IMR-90 (cell line): ENCODE results near the gene C11orf86. TPM values are rescaled to one million over a fixed set of nuclear protein-coding genes. Genes with fewer than 3 reads are reported as not detected.

Experiments used
- ATAC-seq: fragments of 200-7000 bp; cut with Tn5 transposase; 2 replicates; pipeline ENCODE4 v1.9.1; 2020; ENCODE audit warnings: low read depth, mild to moderate bottlenecking, moderate library complexity
- BruUV-seq: library from RNA; stranded (reverse); fragments of 400-500 nt; replicated peaks from 2 replicates; lab custom pipeline; 2021; lab: Mats Ljungman, UMichigan
- CTCF ChIA-PET: fragments of 300-600 bp; formaldehyde crosslinking; extraction: SDS; loops from one replicate; lab custom pipeline; 2021; ENCODE audit warnings: antibody characterized with exemption; lab: Yijun Ruan, JAX
- POLR2A ChIA-PET: fragments of 300-600 bp; sonication (Branson Sonifier 250); formaldehyde crosslinking; loops from one replicate; lab custom pipeline; 2022; ENCODE audit warnings: antibody characterized with exemption; ENCODE audit not compliant: unreplicated experiment; lab: Charles Lee
- DNase-seq: peaks from one replicate; pipeline ENCODE4 v3.0.0; 2013
- H2AFZ ChIP-seq: replicated peaks from 2 replicates; pipeline ENCODE3; 2013; ENCODE audit warnings: low read length, mild to moderate bottlenecking; ENCODE audit not compliant: poor library complexity
- H2AK5ac ChIP-seq: 2 replicates; pipeline ENCODE4 v1.6.1; 2013; ENCODE audit warnings: low read depth, low read length, inconsistent platforms
- H2AK9ac ChIP-seq: replicated peaks from 2 replicates; pipeline ENCODE3; 2013; ENCODE audit warnings: mild to moderate bottlenecking, low read depth, low read length, moderate library complexity; ENCODE audit not compliant: poor library complexity
- H2BK120ac ChIP-seq: 2 replicates; pipeline ENCODE4 v1.6.1; 2013; ENCODE audit warnings: low read depth, low read length, inconsistent platforms
- H2BK15ac ChIP-seq: 3 replicates; pipeline ENCODE4 v1.6.1; 2013; ENCODE audit warnings: low read depth, low read length, inconsistent platforms
- H2BK20ac ChIP-seq: 2 replicates; pipeline ENCODE4 v1.6.1; 2013; ENCODE audit warnings: low read depth, mild to moderate bottlenecking, inconsistent platforms, low read length, moderate library complexity
- H2BK5ac ChIP-seq: 2 replicates; pipeline ENCODE4 v1.6.1; 2013; ENCODE audit warnings: mild to moderate bottlenecking, low read depth, low read length, inconsistent platforms; ENCODE audit not compliant: poor library complexity, severe bottlenecking
- H3K14ac ChIP-seq: replicated peaks from 2 replicates; pipeline ENCODE4 v1.6.1; 2013; ENCODE audit warnings: low read depth, low read length, inconsistent platforms
- H3K18ac ChIP-seq: 2 replicates; pipeline ENCODE4 v1.6.1; 2013; ENCODE audit warnings: low read depth, low read length, control low read depth
- H3K23ac ChIP-seq: 2 replicates; pipeline ENCODE4 v1.6.1; 2013; ENCODE audit warnings: low read depth, low read length, inconsistent platforms
- H3K27ac ChIP-seq: 2 replicates; pipeline ENCODE4 v1.5.1; 2013; ENCODE audit warnings: mild to moderate bottlenecking, control low read depth, low read length; ENCODE audit not compliant: insufficient read depth
- H3K27me3 ChIP-seq: 2 replicates; pipeline ENCODE4 v1.6.1; 2013; ENCODE audit warnings: low read length; ENCODE audit not compliant: control insufficient read depth, insufficient read depth
- H3K36me3 ChIP-seq: 2 replicates; pipeline ENCODE4 v1.6.1; 2013; ENCODE audit warnings: low read length, mixed read lengths; ENCODE audit not compliant: control insufficient read depth, insufficient read depth
- H3K4ac ChIP-seq: 2 replicates; pipeline ENCODE4 v1.6.1; 2013; ENCODE audit warnings: low read depth, low read length, inconsistent platforms
- H3K4me1 ChIP-seq: 2 replicates; pipeline ENCODE4 v1.6.1; 2013; ENCODE audit warnings: low read length, mixed read lengths; ENCODE audit not compliant: control insufficient read depth, insufficient read depth
- H3K4me2 ChIP-seq: 2 replicates; pipeline ENCODE4 v1.6.1; 2013; ENCODE audit warnings: low read depth, mild to moderate bottlenecking, control low read depth, low read length, moderate library complexity
- H3K4me3 ChIP-seq: 2 replicates; pipeline ENCODE4 v1.5.1; 2013; ENCODE audit warnings: low read depth, mild to moderate bottlenecking, control low read depth, low read length, moderate library complexity; ENCODE audit not compliant: insufficient read depth
- H3K56ac ChIP-seq: 2 replicates; pipeline ENCODE4 v1.6.1; 2013; ENCODE audit warnings: low read length, inconsistent platforms; ENCODE audit not compliant: insufficient read depth; ENCODE audit errors: extremely low read depth
- H3K79me1 ChIP-seq, 2 experiments: 2 replicates each; pipeline ENCODE4 v1.6.1; 2013; ENCODE audit warnings: low read length in 2 of 2, inconsistent platforms in 1 of 2, low read depth in 1 of 2
- H3K9ac ChIP-seq: 2 replicates; pipeline ENCODE4 v1.6.1; 2013; ENCODE audit warnings: low read depth, low read length, control low read depth
- H3K9me1 ChIP-seq: 2 replicates; pipeline ENCODE4 v1.6.1; 2013; ENCODE audit warnings: low read length, inconsistent platforms; ENCODE audit not compliant: insufficient read depth
- H3K9me3 ChIP-seq: 2 replicates; pipeline ENCODE4 v1.6.1; 2013; ENCODE audit warnings: low read length; ENCODE audit not compliant: control insufficient read depth, insufficient read depth
- H4K20me1 ChIP-seq: 2 replicates; pipeline ENCODE4 v1.6.1; 2013; ENCODE audit warnings: low read length, inconsistent platforms; ENCODE audit not compliant: insufficient read depth
- H4K5ac ChIP-seq: 2 replicates; pipeline ENCODE4 v1.6.1; 2013; ENCODE audit warnings: mild to moderate bottlenecking, low read depth, low read length, control low read depth
- H4K8ac ChIP-seq, 2 experiments: 2 replicates each; pipeline ENCODE4 v1.6.1; 2013; ENCODE audit warnings: low read depth in 2 of 2, low read length in 2 of 2, control low read depth in 1 of 2, inconsistent platforms in 1 of 2
- H4K91ac ChIP-seq: 2 replicates; pipeline ENCODE4 v1.6.1; 2013; ENCODE audit warnings: low read depth, low read length, inconsistent platforms; ENCODE audit not compliant: insufficient read depth
- BHLHE40 ChIP-seq: fragments of 150-350 bp; IDR thresholded peaks from 2 replicates; pipeline ENCODE4 v1.6.1; 2016; ENCODE audit warnings: mild to moderate bottlenecking, low read depth, low read length
- CEBPB ChIP-seq: IDR thresholded peaks from 2 replicates; pipeline ENCODE4 v1.6.1; 2012; ENCODE audit warnings: low read depth, low read length, improper control_type of control experiment
- CHD1 ChIP-seq: IDR thresholded peaks from 2 replicates; pipeline ENCODE4 v1.6.1; 2012; ENCODE audit warnings: low read depth, low read length, improper control_type of control experiment
- FOS ChIP-seq: fragments of 150-350 bp; IDR thresholded peaks from 2 replicates; pipeline ENCODE4 v1.6.1; 2016; ENCODE audit warnings: low read depth, low read length
- MXI1 ChIP-seq: IDR thresholded peaks from 2 replicates; pipeline ENCODE4 v1.6.1; 2012; ENCODE audit warnings: low read depth, mild to moderate bottlenecking, low read length, moderate library complexity, borderline replicate concordance
- NFE2L2 ChIP-seq: fragments of 150-350 bp; IDR thresholded peaks from 2 replicates; pipeline ENCODE4 v1.6.1; 2016; ENCODE audit warnings: low read depth, mild to moderate bottlenecking, low read length
- RAD21 ChIP-seq: IDR thresholded peaks from 2 replicates; pipeline ENCODE4 v1.6.1; 2012; ENCODE audit warnings: low read length, improper control_type of control experiment
- RFX5 ChIP-seq: IDR thresholded peaks from 2 replicates; pipeline ENCODE4 v1.8.0; 2012; ENCODE audit warnings: low read depth, mild to moderate bottlenecking, low read length, moderate library complexity
- WGBS, 2 experiments: methylation state at CpG; one replicate each; pipeline versions ENCODE4 v1.1.5 to v1.1.7; 2013; ENCODE audit warnings: missing lambda C conversion rate in 2 of 2; ENCODE audit not compliant: insufficient read length in 1 of 2; ENCODE audit errors: extremely low coverage in 2 of 2; 5-methylcytosine and 5-hydroxymethylcytosine counted together
- dilution Hi-C: fragments of 300-500 bp; cut with HindIII; formaldehyde crosslinking; loops from one replicate; pipeline ENCODE4 v1.14.3; 2018; ENCODE audit warnings: low sequenced_read_pairs; ENCODE audit not compliant: unreplicated experiment
- in situ Hi-C: fragments of 300-500 bp; cut with MboI; formaldehyde crosslinking; loops from 3 replicates; pipeline ENCODE4 v1.14.3; 2019; ENCODE audit warnings: low sequenced_read_pairs, inconsistent platforms, mixed read lengths
- intact Hi-C: fragments of 100-400 bp; cut with micrococcal nuclease; formaldehyde crosslinking; loops from 2 replicates; pipeline ENCODE4 v1.10.0; 2022
- polyA plus RNA-seq, 3 experiments: library from polyadenylated mRNA; depleted of rRNA; stranded (reverse); fragments of >200 nt; gene quantifications; 2 replicates each; pipeline ENCODE4 v1.2.3, GENCODE V29; 2012; ENCODE audit warnings: low replicate concordance in 1 of 3
- total RNA-seq: library from RNA; depleted of rRNA; stranded (reverse); fragments of >200 nt; gene quantifications from 2 replicates; pipeline ENCODE4 v1.2.3, GENCODE V29; 2012
- TF ChIP-seq, protein P1 (sequence below): fragments of 150-350 bp; IDR thresholded peaks from 2 replicates; pipeline ENCODE4 v1.6.1; 2016; ENCODE audit warnings: low read depth, mild to moderate bottlenecking, low read length, moderate library complexity, borderline replicate concordance
- TF ChIP-seq, protein P2 (sequence below): fragments of 150-350 bp; IDR thresholded peaks from 2 replicates; pipeline ENCODE4 v1.6.1; 2017; ENCODE audit warnings: mild to moderate bottlenecking, antibody characterized with exemption, low read length, low read depth
- TF ChIP-seq, protein P3 (sequence below): conservative IDR thresholded peaks from 2 replicates; pipeline ENCODE4 v1.5.1; 2012; ENCODE audit warnings: mild to moderate bottlenecking, low read depth, low read length, improper control_type of control experiment

C11orf86 gene
- total and polyA plus RNA-seq, 2 of the 4 experiments (the other 2 are of a cell fraction) = not detected

DNA sequence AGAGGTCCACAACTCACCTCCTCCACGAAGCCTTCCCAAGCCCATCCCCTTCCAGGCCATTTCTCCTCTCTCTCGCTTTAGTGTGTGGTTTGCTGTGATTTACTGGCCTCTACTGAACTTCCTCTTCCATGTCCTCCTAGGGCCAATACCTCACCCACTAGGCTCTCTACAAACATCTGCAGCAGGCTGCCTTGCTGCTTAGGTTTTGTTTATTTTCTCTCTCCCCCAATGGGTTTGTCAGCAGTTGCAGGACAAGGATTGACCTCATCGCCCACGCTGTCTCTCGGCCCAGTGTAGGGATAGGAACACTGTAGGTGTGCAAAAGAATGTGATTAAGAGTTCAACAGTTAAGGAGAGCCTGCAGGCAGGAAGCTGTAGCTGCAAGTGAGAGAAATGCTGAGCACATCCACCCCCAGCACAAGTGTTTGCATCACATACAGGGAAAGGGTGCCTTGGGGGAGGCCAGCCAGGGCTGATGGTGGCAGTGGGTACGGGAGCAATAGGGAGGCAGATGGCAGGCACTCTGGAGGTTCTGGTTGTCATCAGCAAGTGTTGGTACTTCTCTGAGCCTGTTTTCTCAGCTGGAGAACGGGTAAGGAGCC, 18.3 kb upstream of the C11orf86 start (continued):
- TF ChIP-seq, protein P1, sequence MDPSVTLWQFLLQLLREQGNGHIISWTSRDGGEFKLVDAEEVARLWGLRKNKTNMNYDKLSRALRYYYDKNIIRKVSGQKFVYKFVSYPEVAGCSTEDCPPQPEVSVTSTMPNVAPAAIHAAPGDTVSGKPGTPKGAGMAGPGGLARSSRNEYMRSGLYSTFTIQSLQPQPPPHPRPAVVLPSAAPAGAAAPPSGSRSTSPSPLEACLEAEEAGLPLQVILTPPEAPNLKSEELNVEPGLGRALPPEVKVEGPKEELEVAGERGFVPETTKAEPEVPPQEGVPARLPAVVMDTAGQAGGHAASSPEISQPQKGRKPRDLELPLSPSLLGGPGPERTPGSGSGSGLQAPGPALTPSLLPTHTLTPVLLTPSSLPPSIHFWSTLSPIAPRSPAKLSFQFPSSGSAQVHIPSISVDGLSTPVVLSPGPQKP = no peak
- TF ChIP-seq FOS = peak; percentile 34; the same call in 1 of the 2 replicates

DNA sequence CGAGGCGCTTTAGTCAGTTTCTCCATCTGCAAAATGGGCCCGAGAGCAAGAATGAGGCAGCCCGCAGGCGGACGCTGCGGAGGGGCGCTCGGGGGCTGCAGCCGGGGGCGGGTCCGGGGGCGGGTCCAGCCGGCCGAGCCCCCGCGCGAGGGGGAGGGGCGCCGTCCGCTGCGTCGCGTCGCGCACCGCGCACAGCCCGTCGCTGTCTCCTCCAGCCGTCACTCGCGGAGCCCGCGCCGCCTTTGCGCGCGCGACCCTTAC, 17.2 kb upstream of the C11orf86 start:
- H2AFZ ChIP-seq = peak overlapping the region; percentile 98
- peak; percentile 33 for ATAC-seq
- intact Hi-C loops = loop anchor here (2.0 to 5.0 kb wide), 2 partner anchors 75 to 76 kb away; no protein-coding TSS in a partner anchor
- TF ChIP-seq, protein P2, sequence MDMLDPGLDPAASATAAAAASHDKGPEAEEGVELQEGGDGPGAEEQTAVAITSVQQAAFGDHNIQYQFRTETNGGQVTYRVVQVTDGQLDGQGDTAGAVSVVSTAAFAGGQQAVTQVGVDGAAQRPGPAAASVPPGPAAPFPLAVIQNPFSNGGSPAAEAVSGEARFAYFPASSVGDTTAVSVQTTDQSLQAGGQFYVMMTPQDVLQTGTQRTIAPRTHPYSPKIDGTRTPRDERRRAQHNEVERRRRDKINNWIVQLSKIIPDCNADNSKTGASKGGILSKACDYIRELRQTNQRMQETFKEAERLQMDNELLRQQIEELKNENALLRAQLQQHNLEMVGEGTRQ = no peak
- TF ChIP-seq RFX5 (no peak), MXI1 (no peak), FOS (no peak), CHD1 (no peak), NFE2L2 (no peak), BHLHE40 (no peak), RAD21 (no peak), CEBPB (no peak)
- TF ChIP-seq, protein P3, sequence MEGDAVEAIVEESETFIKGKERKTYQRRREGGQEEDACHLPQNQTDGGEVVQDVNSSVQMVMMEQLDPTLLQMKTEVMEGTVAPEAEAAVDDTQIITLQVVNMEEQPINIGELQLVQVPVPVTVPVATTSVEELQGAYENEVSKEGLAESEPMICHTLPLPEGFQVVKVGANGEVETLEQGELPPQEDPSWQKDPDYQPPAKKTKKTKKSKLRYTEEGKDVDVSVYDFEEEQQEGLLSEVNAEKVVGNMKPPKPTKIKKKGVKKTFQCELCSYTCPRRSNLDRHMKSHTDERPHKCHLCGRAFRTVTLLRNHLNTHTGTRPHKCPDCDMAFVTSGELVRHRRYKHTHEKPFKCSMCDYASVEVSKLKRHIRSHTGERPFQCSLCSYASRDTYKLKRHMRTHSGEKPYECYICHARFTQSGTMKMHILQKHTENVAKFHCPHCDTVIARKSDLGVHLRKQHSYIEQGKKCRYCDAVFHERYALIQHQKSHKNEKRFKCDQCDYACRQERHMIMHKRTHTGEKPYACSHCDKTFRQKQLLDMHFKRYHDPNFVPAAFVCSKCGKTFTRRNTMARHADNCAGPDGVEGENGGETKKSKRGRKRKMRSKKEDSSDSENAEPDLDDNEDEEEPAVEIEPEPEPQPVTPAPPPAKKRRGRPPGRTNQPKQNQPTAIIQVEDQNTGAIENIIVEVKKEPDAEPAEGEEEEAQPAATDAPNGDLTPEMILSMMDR = no peak

More for the DNA sequence above, 17.2 kb upstream of the C11orf86 start:
- dilution Hi-C loops (no loop called here), in situ Hi-C loops (no loop called here)
- peak overlapping the region; percentile 3 to 65; a peak in 2 of 4 replicates for H4K8ac ChIP-seq
- no peak overlapping the region; the same call in 1 of the 2 replicates for H4K91ac ChIP-seq
- peak overlapping the region; percentile 57 for H3K9ac ChIP-seq
- no peak overlapping the region for H3K23ac ChIP-seq
- peaks cover 0 to 29% of the 10 kb centered on the region in 2 experiments; a peak in 3 of 4 replicates for H3K79me1 ChIP-seq
- H3K4me1 ChIP-seq = peaks cover 16% of the 10 kb centered on the region
- POLR2A ChIA-PET = no interaction called here
- CTCF ChIA-PET = interaction anchor here (1.5 kb wide), 1 partner anchor 68 kb away, joined by 4 read pairs; no protein-coding TSS in a partner anchor
- H2BK5ac ChIP-seq = peak overlapping the region; percentile 51
- H4K20me1 ChIP-seq = peaks cover 5% of the 10 kb centered on the region; the same call in 1 of the 2 replicates
- peak overlapping the region; percentile 93 for H3K4me2 ChIP-seq
- peaks cover 14% of the 10 kb centered on the region for H3K9me1 ChIP-seq
- peak overlapping the region; percentile 73 for H3K4me3 ChIP-seq
- H3K56ac ChIP-seq = no peak overlapping the region
- peak overlapping the region; percentile 24; the same call in 1 of the 3 replicates for H2BK15ac ChIP-seq
- DNase-seq = no peak
- BruUV-seq = no TSS peak
- H3K27ac ChIP-seq = peak overlapping the region; percentile 68
- H3K4ac ChIP-seq = peak overlapping the region; percentile 86; the same call in 1 of the 2 replicates
- H3K18ac ChIP-seq = peak overlapping the region; percentile 85; the same call in 1 of the 2 replicates
- peaks cover 4% of the 10 kb centered on the region; the same call in 1 of the 2 replicates for H3K36me3 ChIP-seq
- H2AK9ac ChIP-seq = peak overlapping the region; percentile 60
- no peaks in the 10 kb centered on the region for H3K9me3 ChIP-seq
- no peak overlapping the region for H2BK20ac ChIP-seq
- no peaks in the 10 kb centered on the region for H3K27me3 ChIP-seq
- 0% methylated on average over 16 of the region's 40 CpGs; no CpG with 5 or more reads in 1 of the 2 experiments for WGBS, 2 experiments
- H2AK5ac ChIP-seq = peak overlapping the region; percentile 41; the same call in 1 of the 2 replicates
- peak overlapping the region; percentile 79 for H4K5ac ChIP-seq
- peak overlapping the region; percentile 43; the same call in 1 of the 2 replicates for H2BK120ac ChIP-seq
- peak overlapping the region; percentile 42; the same call in 1 of the 2 replicates for H3K14ac ChIP-seq
